HG03139 (cell line): ENCODE results near the gene FGF10.

ENCODE experiments used
- ATAC-seq: cut with Tn5 transposase; IDR thresholded peaks from one replicate; pipeline ENCODE4 v1.9.1; 2021; ENCODE audit not compliant: unreplicated experiment

Gene FGF10

GRCh38 chr5:44358421-44358820 is 30.8 kb downstream of the FGF10 start:
- no peak for ATAC-seq

GRCh38 chr5:44356231-44356630 is 33.0 kb downstream of the FGF10 start:
- no peak for ATAC-seq

- no peak for ATAC-seq
Measured at GRCh38 chr5:44345871-44346270, 43.3 kb downstream of the FGF10 start.

DNA sequence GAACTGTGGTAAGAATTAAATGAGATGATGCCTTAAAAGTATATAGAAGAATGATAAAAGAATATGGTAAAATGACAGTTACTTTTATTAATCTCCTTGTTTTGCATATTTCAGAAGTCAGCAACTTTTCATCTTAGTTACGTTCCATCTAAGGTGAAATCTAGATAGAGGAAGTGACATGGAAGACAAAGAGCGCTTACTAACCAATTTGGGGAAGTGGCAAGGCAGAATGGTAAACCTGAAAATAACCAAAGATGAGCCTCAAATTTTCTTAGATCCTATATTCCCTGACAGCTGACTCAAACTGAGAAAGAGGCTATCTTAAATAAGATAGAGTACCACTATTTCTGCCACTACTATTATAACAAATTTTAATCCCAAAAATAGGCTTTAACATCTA is 52.5 kb downstream of the FGF10 start:
- no peak for ATAC-seq

GRCh38 chr5:44334622-44335021 is 54.6 kb downstream of the FGF10 start:
- ATAC-seq = no peak

GRCh38 chr5:44332285-44332971 is 56.8 kb downstream of the FGF10 start:
- peak; percentile 64 for ATAC-seq

DNA sequence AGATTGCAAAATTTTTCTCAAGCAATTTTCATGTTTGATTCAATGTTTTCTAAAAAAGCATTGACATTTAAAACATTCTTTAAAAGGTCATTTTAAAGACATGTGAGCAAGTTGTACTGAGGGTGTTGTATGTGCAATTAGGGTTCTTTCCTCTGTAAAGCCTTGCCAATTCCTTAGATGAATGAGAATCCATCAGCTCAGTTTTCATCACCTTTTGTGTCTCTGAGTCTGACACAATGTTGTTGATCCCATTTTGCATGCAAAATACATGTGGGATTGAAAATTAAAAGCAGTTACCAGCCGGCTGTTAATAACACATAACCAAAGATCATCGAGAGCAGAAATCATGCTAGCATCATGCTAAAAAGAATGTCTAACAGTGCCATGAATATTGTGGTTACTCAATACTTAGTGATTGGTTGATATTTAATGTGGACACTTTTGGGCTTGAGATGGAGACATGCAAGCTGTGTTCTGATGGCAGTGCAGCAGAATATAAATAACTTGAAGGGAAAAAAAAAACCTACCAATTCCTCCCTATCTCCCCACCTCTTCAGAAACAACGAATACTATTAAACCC is 57.7 kb downstream of the FGF10 start:
- no peak for ATAC-seq

GRCh38 chr5:44329716-44330115 is 59.5 kb downstream of the FGF10 start:
- no peak for ATAC-seq

DNA sequence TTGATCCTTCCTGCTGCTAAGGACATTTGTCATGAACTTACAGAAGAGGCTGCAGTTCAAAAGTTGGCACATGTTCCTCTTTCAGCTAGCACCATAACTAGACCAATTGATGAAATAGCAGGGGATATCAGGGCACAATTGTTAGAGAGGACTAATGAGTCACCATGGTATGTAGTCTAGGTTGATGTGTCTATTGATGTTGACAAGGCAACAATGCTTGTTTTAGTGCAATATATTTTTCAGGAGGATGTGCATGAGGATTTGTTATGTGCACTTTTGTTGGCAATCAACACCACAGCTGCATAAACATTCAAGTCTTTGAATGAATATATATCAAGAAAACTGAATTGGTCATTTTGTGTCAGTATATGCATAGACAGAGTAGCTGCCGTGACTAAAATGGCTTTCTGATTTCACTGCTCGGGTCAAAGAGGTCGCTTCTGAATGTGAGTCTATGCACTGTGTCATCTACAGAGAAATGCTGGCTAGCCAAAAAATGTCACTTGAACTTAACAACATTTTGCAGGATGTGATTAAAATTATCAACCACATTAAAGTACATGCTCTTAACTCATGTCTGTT is 68.0 kb downstream of the FGF10 start:
- ATAC-seq = no peak

- ATAC-seq = no peak
Measured at GRCh38 chr5:44320188-44320587, 69.0 kb downstream of the FGF10 start.

- no peak for ATAC-seq
Measured at GRCh38 chr5:44318883-44319282, 70.3 kb downstream of the FGF10 start.

DNA sequence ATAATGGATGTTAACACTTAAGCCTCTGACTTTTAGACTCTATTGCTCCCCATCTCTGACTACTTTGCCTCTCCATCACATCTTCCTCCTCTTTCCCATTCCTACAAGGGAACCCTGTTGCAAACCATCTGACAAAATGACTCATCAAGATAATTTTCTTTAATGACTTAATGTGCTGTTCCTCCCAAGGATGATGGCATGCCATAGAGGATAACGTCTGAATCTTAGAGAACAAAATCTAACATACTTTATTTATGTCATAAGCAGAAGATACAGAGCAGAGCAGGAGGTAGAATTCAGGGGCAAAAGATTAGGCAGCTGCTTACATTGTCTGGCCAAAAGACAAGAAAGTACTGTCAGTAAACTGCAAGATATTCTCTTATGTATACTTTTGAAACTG is 76.8 kb downstream of the FGF10 start:
- ATAC-seq = no peak

GRCh38 chr5:44300551-44300950 is 88.7 kb downstream of the FGF10 start:
- ATAC-seq = no peak

GRCh38 chr5:44299394-44299793 is 89.8 kb downstream of the FGF10 start:
- ATAC-seq = no peak

- ATAC-seq = no peak
Measured at GRCh38 chr5:44294516-44294915, 94.7 kb downstream of the FGF10 start.

DNA sequence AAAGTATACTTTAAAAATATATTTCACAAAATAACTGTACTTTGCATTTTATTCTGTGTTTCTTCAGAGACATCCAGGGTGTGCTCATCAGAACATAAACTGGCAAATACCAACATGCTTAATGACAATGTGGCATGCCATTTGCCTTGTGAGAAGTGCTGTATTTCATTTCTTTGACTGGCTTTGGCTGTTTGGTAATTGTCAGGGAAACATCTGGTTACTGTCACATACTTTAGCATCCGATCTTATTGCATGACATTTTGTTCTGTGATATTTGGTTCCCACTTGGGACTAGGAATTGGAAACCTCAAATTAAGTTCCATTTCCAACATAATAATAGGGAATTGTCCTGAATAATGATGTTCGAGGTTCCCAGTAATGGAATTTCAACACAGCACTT is 96.5 kb downstream of the FGF10 start:
- no peak for ATAC-seq

DNA sequence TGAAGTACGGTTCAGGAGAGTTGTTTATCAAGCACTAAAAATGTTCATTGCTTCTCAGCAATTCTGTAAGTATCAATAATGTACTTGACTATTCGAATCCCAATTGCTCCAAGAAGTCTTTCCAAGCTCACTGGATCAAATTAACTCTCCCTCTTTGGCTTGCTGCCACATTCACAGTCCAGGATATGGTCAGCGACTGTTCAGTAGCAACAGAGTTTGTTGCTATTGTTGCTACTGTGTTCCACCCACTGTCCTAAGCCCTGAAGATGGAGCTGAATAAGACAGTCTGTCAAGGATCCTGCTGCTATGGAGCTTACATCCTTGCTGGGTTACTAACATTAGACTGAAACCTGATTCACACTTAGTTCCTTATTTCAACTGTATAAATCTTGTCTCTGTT is 110.8 kb downstream of the FGF10 start:
- ATAC-seq = no peak

DNA sequence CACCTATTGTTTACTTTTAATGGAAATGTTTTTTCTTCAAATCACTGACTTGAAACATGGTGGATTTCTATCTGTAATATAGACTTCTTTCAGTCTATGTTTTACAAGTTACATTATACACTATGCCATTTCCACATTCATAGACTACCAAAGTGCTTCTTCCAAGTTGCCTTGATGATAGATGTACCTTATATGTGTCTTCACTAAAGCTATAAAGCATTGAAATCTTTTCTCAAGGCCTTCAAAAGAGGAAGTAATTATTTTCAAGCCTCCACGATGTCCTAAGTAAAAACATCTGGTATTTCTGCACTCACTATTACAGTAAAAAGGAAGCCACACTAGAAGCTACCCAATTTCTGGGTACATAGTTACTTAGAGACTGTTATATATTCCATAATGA is 113.3 kb downstream of the FGF10 start:
- ATAC-seq = no peak

- no peak for ATAC-seq
Measured at GRCh38 chr5:44275329-44275728, 113.9 kb downstream of the FGF10 start.

- ATAC-seq = no peak
Measured at GRCh38 chr5:44267909-44268308, 121.3 kb downstream of the FGF10 start.

- no peak for ATAC-seq
Measured at GRCh38 chr5:44266882-44267576, 122.2 kb downstream of the FGF10 start.

DNA sequence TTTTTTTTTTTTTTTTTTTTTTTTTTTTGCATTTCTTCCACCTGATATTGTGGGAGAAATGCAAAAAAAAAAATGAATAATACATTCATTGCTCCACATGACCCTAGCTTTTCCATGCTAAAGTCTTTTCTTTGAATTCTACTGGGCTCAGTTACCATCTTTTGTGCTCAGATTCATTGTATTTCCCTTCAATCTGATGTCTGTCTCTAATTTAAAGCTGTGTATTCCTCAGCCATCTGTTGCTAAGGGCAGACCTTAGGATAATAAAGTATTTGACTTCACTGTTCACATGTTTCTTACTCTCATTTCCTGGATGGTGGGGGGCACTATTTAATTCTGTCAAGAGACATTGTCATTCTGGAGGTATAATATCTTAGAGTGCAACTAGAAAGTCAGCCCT is 123.5 kb downstream of the FGF10 start:
- no peak for ATAC-seq
